GM18858 (cell line): Measurements from ENCODE around the gene CARMIL3.
"Not testable (repeated sequence)": the region's sequence is repeated elsewhere in the genome, so short reads cannot be mapped to it uniquely, and the experiment has no call there.

Experiments used
- ATAC-seq: cut with Tn5 transposase; IDR thresholded peaks from one replicate; pipeline ENCODE4 v1.9.1; 2021; ENCODE audit not compliant: unreplicated experiment

The CARMIL3 gene

GRCh38 chr14:24051789-24052655, at the start of gene CARMIL3:
TSS of gene CARMIL3 (plus strand) at chr14:24052009. CDS start at chr14:24052154, 145 bp downstream.
- ATAC-seq, result peak; percentile 49

- peak; percentile 10 for ATAC-seq
Measured at GRCh38 chr14:24006471-24006816, 45.4 kb upstream of the CARMIL3 start.

- ATAC-seq, result peak; percentile 62
Measured at GRCh38 chr14:24006817-24007652, 44.8 kb upstream of the CARMIL3 start.

- no peak for ATAC-seq
Measured at GRCh38 chr14:24011051-24011450, 40.8 kb upstream of the CARMIL3 start.

GRCh38 chr14:24012726-24013273, 39.0 kb upstream of the CARMIL3 start:
- ATAC-seq, result not testable (repeated sequence)

- no peak for ATAC-seq
Measured at GRCh38 chr14:24013654-24014514, 37.9 kb upstream of the CARMIL3 start.

- not testable (repeated sequence) for ATAC-seq
Measured at GRCh38 chr14:24015745-24016144, 36.1 kb upstream of the CARMIL3 start.

GRCh38 chr14:24018978-24019377, 32.8 kb upstream of the CARMIL3 start:
- ATAC-seq, result not testable (repeated sequence)

- ATAC-seq, result not testable (repeated sequence)
Measured at GRCh38 chr14:24019944-24020343, 31.9 kb upstream of the CARMIL3 start.

GRCh38 chr14:24020520-24020919, 31.3 kb upstream of the CARMIL3 start:
- not testable (repeated sequence) for ATAC-seq

- not testable (repeated sequence) for ATAC-seq
Measured at GRCh38 chr14:24024939-24025418, 26.8 kb upstream of the CARMIL3 start.

- not testable (repeated sequence) for ATAC-seq
Measured at GRCh38 chr14:24029687-24030086, 22.1 kb upstream of the CARMIL3 start.

- not testable (repeated sequence) for ATAC-seq
Measured at GRCh38 chr14:24031331-24031730, 20.5 kb upstream of the CARMIL3 start.

- no peak for ATAC-seq
Measured at GRCh38 chr14:24032727-24033418, 18.9 kb upstream of the CARMIL3 start.

- not testable (repeated sequence) for ATAC-seq
Measured at GRCh38 chr14:24035769-24036168, 16.0 kb upstream of the CARMIL3 start.

GRCh38 chr14:24036169-24036962, 15.4 kb upstream of the CARMIL3 start:
- no peak for ATAC-seq

GRCh38 chr14:24036963-24037657, 14.7 kb upstream of the CARMIL3 start:
- not testable (repeated sequence) for ATAC-seq

- ATAC-seq, result no peak
Measured at GRCh38 chr14:24037658-24038037, 14.2 kb upstream of the CARMIL3 start.
